Muscle layer of duodenum (tissue), 2 donors: ENCODE data around the gene LTBP4.

ENCODE experiments used
- H3K27ac ChIP-seq: one replicate; pipeline ENCODE4 v1.7.0; 2013; ENCODE audit warnings: mild to moderate bottlenecking, low read length
- H3K27me3 ChIP-seq: one replicate; pipeline ENCODE4 v1.7.0; 2013; ENCODE audit warnings: low read depth, mild to moderate bottlenecking, control low read depth, low read length
- H3K36me3 ChIP-seq, 2 donors: one replicate each; pipeline ENCODE4 v1.7.0; 2013; ENCODE audit warnings: low read length in 2 of 2, control low read depth in 1 of 2, mild to moderate bottlenecking in 1 of 2; ENCODE audit not compliant: insufficient read depth in 2 of 2, control insufficient read depth in 1 of 2
- H3K4me1 ChIP-seq, 2 donors: one replicate each; pipeline ENCODE4 v1.7.0; 2013; ENCODE audit warnings: low read length in 2 of 2, mild to moderate bottlenecking in 2 of 2, control low read depth in 1 of 2, moderate library complexity in 1 of 2; ENCODE audit not compliant: insufficient read depth in 2 of 2, control insufficient read depth in 1 of 2
- H3K4me3 ChIP-seq, 2 donors: one replicate each; pipeline ENCODE4 v1.7.0; 2013; ENCODE audit warnings: low read length in 2 of 2, low read depth in 1 of 2, mild to moderate bottlenecking in 1 of 2
- H3K9me3 ChIP-seq, 2 donors: one replicate each; pipeline ENCODE4 v1.7.0; 2013; ENCODE audit warnings: low read length in 2 of 2, control low read depth in 1 of 2, mild to moderate bottlenecking in 1 of 2; ENCODE audit not compliant: control insufficient read depth in 1 of 2
- donor health status: healthy.

Gene LTBP4

DNA sequence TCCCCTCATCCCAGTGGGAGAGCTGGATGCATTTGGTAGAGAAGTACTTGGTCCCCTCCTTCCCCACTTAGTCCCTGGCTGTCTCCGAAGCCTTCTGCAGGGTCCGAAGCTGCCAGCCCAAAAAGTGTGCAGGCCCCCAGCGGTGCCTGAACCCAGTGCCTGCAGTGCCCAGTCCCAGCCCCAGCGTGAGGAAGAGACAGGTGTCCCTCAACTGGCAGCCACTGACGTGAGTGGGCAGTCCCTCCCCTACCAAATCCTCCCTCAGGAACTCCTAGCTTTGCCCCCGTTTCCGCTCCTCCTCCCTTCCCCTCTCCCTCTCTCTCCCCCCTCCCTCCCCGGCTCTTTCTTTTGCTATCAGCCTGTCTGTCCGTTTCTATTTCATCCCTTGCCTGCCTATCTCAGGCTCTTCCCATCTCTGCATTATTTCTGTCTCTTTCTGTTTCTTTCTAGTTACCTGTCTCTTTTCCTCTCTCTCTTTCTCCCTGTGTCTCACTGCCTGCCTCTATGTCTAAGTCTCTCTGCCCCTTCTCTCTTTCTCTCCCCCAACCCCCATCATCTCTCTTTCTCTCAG lies 1.8 kb upstream of the LTBP4 start:
- H3K4me3 ChIP-seq = peak overlapping the region in 1 of 2 donors; percentile 54
- H3K27ac ChIP-seq = no peak overlapping the region
- H3K4me1 ChIP-seq = peaks cover 10 to 52% of the 10 kb centered on the region in 2 donors
- H3K9me3 ChIP-seq = no peaks in the 10 kb centered on the region
- H3K36me3 ChIP-seq = no peaks in the 10 kb centered on the region
- peaks cover 24% of the 10 kb centered on the region for H3K27me3 ChIP-seq

DNA sequence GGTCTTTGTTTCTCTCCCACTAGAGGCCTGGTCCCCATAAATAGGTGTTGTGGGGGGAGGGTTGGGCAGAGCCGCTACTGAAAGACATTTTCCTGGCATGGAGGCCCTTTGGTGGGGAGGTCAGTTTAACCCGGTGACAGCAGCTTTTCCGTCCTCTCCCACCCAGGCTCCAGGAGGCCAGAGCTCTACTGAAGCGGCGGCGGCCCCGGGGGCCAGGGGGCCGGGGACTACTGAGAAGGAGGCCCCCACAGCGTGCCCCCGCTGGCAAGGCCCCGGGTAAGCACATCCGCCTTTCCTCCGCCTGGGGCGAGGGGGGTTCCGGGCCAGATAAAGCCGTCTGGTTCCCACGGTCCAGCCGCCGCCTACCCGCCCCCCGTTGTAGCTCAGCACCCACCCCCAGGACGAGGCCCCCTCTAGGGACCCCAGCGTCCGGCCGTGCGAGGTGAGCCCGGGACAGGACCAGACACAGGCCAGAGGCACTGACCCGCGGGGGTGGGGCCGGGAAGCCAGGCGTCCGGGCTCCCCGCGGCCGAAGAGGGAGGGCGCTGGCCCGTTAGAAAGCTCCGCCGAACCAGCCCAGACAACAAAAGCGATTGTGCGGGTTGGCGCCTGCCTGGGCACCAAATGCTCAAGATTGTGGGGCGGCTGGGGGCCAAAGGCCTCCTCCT lies 1.1 kb upstream of the LTBP4 start:
- Histone ChIP-seq H3K27me3 (peaks cover 24% of the 10 kb centered on the region), H3K9me3 (no peaks in the 10 kb centered on the region), H3K27ac (no peak overlapping the region), H3K4me1 (peaks cover 13 to 58% of the 10 kb centered on the region in 2 donors), H3K4me3 (peak overlapping the region in 1 of 2 donors; percentile 54), H3K36me3 (no peaks in the 10 kb centered on the region)

DNA sequence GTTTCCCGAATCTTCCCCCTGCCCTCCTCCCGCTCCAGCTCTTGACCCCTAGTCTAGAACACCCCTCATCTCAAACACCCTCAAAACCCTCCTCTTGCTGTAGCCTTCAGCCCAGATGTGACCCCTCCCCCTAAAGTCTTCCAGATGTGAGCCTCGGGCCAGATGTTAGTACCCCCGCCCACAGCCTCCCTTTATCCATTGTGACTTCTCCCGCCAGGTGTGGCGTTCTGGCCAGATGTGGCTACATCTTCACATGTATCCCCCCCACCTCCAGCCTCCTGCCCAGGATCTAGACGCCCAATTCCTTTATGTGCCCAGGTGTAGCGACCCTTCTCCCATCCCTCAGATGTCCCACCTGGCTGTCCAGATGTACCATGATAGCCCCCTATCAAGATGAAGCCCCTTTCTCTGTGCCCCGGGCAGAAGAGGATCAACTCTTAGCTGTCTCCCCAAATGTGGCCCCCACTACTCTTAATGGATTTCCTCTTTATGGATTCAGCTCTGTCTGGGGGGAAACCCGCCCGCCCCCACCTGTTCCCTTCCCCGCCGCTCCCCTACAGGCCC lies 517 bp upstream of the LTBP4 start:
- Histone ChIP-seq H3K27ac (no peak overlapping the region), H3K9me3 (no peaks in the 10 kb centered on the region), H3K4me1 (peaks cover 13 to 64% of the 10 kb centered on the region in 2 donors), H3K36me3 (no peaks in the 10 kb centered on the region), H3K27me3 (peaks cover 24% of the 10 kb centered on the region), H3K4me3 (peak overlapping the region in 1 of 2 donors; percentile 54)

DNA sequence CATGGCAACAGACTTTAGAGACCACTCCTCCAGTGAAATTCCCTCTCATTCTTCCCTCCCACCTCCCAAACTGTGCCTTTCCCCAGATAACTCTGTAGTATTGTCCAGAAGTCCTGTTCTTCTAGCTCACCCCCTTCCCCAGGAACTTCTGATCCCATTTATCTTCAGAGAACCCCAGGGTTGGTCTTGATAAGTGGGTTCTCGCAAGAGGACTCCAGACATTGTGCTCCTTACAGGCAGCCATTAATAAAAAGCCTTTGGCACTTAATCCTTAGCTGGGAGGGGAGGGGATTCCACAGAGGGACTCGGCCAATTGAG lies 1.9 kb downstream of the LTBP4 start:
- peak overlapping the region; percentile 90 for H3K27ac ChIP-seq
- peaks cover 13 to 71% of the 10 kb centered on the region in 2 donors for H3K4me1 ChIP-seq
- peak overlapping the region; percentile 53 to 69 for H3K4me3 ChIP-seq
- peaks cover 15% of the 10 kb centered on the region for H3K27me3 ChIP-seq
- no peaks in the 10 kb centered on the region for H3K36me3 ChIP-seq
- no peaks in the 10 kb centered on the region for H3K9me3 ChIP-seq

DNA sequence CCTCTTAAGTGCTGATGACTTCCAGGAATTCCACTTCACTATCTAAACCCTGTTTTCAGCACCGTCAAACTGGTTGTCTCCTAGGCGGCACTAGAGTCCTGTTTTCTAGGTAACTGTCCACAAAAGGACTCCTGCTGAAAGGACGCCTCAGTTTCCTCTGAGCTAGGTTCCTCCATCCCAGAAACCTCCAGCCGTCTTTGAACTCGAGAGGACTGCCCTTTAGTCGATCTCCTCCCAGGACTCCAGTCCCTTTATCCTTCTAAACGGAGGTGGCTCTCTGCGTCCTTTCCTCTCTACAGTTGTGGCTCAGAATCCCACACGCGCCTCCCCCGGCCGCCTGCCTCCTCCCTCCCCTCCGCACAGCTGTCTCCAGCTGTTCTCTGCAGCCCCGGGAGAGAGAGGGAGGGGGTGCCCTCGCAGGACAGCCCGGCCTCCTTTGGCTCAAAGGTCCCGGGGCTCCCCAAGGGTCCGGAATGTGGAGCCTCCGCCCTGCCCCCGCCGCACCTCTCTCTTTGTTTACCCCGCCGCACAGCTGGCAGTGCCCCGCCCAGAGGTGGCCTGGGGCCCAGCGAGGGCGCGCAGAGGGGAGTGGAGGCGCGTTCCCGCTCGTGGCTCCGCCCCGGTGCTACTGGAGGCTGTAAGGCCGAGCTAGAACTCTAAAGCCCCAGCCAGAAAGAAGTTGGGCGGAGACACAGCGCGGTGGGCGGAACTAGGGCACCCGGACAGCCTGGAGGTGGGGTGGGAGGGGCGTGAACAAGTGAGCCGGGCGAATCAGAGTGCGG lies 2.4 kb downstream of the LTBP4 start:
- no peaks in the 10 kb centered on the region for H3K9me3 ChIP-seq
- H3K4me1 ChIP-seq = peaks cover 13 to 66% of the 10 kb centered on the region in 2 donors
- peaks cover 12% of the 10 kb centered on the region for H3K27me3 ChIP-seq
- H3K36me3 ChIP-seq = no peaks in the 10 kb centered on the region
- peak overlapping the region; percentile 90 for H3K27ac ChIP-seq
- H3K4me3 ChIP-seq = peak overlapping the region; percentile 53 to 69

DNA sequence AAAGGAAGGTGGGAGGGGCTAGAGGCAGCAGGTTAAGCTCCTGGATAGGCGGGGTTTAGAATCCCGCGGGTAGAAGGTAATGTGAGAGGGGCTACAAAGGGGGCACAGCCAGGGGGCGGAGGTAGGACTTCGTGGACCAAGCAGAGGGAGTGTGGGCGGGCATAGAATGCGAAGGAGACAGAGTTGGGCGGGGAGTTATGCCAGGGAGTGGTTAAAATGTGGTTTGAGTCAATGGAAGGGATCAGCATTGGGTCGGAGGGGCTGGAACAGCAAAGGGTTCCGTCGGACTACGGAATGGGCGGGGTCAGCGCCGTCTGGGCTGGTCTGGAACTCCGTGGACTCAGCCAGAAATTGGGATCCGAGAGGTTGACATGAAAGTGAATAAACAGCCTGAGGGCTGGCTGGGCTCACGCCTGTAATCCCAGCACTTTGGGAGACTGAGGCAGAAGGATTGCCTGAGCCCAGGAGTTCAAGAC lies 3.0 kb downstream of the LTBP4 start:
- peak overlapping the region; percentile 53 to 69 for H3K4me3 ChIP-seq

DNA sequence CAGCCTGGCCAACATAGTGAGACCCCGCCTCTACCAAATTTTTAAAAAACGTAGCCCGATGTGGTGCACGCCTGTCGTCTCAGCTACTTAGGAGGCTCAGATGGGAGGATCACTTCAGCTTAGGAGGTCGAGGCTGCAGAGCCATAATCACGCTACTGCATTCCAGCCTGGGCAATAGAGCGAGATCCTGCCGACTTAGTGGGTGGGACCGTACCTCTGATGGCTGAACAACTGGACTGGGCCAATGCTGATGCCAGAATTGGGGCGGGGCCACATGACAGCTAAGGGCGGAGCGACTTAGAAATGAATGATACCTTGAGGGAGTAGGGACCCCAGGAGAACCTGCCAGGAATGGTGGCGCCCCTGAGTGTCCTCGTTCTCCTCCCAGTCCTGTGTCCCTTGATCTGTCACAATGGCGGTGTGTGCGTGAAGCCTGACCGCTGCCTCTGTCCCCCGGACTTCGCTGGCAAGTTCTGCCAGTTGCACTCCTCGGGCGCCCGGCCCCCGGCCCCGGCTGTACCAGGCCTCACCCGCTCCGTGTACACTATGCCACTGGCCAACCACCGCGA lies 3.6 kb downstream of the LTBP4 start:
- peak overlapping the region; percentile 26 to 69 for H3K4me3 ChIP-seq
- H3K4me1 ChIP-seq = peaks cover 13 to 61% of the 10 kb centered on the region in 2 donors
- no peaks in the 10 kb centered on the region for H3K36me3 ChIP-seq
- H3K27ac ChIP-seq = no peak overlapping the region
- no peaks in the 10 kb centered on the region for H3K9me3 ChIP-seq
- peaks cover 5% of the 10 kb centered on the region for H3K27me3 ChIP-seq

More for the DNA sequence above, 3.0 kb downstream of the LTBP4 start:
- Histone ChIP-seq H3K27ac (no peak overlapping the region), H3K27me3 (peaks cover 7% of the 10 kb centered on the region), H3K36me3 (no peaks in the 10 kb centered on the region), H3K9me3 (no peaks in the 10 kb centered on the region), H3K4me1 (peaks cover 13 to 63% of the 10 kb centered on the region in 2 donors)

DNA sequence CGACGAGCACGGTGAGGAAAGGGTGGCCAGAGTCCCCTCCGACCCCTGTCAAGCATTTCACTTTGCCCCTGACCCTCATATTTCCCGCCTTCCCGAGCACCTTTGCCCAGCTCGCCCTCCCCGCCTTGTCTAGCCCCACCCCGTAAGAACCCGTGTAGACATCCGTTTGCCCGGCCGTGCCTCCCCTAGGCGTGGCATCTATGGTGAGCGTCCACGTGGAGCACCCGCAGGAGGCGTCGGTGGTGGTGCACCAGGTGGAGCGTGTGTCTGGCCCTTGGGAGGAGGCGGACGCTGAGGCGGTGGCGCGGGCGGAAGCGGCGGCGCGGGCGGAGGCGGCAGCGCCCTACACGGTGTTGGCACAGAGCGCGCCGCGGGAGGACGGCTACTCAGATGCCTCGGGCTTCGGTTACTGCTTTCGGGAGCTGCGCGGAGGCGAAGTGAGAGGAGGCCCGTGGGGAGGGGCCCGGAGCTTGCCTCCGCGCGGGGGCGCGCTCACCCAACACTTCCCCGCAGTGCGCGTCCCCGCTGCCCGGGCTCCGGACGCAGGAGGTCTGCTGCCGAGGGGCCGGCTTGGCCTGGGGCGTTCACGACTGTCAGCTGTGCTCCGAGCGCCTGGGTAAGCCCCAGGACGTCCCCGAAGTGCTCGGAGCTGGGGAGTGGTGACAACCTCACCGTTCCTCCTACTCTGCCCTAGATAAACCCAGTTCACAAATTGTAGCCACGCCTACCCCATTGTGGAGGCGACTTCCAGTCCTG lies 4.2 kb downstream of the LTBP4 start:
- Histone ChIP-seq H3K36me3 (no peaks in the 10 kb centered on the region), H3K4me3 (peak overlapping the region; percentile 55 to 62), H3K27me3 (peaks cover 5% of the 10 kb centered on the region), H3K4me1 (peaks cover 13 to 62% of the 10 kb centered on the region in 2 donors), H3K27ac (peak overlapping the region; percentile 80), H3K9me3 (no peaks in the 10 kb centered on the region)

DNA sequence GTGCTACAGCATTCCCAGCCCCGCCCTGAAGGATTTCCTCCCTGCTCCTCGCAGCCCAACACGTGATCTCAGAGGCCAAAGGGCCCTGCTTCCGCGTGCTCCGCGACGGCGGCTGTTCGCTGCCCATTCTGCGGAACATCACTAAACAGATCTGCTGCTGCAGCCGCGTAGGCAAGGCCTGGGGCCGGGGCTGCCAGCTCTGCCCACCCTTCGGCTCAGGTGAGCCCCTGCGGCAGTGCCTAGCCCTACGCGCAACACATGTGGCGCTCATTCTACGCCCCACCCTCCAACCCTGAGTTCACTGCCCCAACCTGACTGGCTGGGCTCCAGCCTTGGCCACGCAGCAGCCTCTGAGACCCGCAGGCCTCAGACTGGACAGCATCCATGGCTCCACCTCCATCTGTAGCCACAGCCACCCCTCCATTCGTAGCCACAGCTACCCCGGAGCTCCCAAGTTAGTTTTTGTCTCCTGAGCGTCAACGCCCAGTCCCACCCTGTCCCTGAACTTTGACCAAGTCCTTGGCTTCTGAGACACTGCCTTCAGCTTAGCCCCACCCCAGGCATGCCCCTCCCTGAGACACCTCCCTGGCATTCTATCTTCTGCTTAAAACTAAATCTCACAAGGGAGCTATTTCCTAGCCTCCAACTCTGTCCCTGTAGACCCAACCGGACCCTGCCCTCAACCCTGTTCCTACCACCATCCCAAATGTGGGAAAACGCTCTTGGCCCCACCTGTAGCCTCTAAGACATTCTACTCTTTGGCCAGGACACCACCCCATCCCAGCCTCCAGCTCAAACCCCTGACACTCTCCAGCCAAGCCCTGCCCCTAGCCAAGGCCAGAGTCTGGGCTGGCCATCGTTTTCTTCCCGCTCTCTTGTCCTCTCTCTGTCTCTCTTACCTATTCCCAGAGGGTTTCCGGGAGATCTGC lies 6.4 kb downstream of the LTBP4 start:
- Histone ChIP-seq H3K36me3 (no peaks in the 10 kb centered on the region), H3K9me3 (no peaks in the 10 kb centered on the region), H3K27me3 (no peaks in the 10 kb centered on the region), H3K4me1 (peaks cover 13 to 48% of the 10 kb centered on the region in 2 donors), H3K27ac (no peak overlapping the region), H3K4me3 (no peak overlapping the region)

DNA sequence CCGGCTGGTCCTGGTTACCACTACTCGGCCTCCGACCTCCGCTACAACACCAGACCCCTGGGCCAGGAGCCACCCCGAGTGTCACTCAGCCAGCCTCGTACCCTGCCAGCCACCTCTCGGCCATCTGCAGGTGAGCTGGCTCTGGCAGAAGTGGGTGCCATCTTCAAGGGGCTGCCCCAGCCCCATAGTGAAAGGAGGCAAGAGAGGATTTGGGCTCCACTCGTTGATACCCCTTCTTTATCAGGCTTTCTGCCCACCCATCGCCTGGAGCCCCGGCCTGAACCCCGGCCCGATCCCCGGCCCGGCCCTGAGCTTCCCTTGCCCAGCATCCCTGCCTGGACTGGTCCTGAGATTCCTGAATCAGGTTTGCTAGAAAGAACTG lies 7.1 kb downstream of the LTBP4 start:
- peaks cover 6 to 44% of the 10 kb centered on the region in 2 donors for H3K4me1 ChIP-seq

More for the DNA sequence above, 7.1 kb downstream of the LTBP4 start:
- no peaks in the 10 kb centered on the region for H3K9me3 ChIP-seq
- H3K27ac ChIP-seq = no peak overlapping the region
- H3K4me3 ChIP-seq = no peak overlapping the region
- H3K27me3 ChIP-seq = no peaks in the 10 kb centered on the region
- no peaks in the 10 kb centered on the region for H3K36me3 ChIP-seq
